ENCODE measurements around the gene GMCL1. TPM values are rescaled to one million over a fixed set of nuclear protein-coding genes. Genes with fewer than 3 reads are reported as not detected.

Gene GMCL1
- total RNA-seq, 6 experiments from 2014 or later, result 5.8 to 11.4 (median 6.8) TPM

- Histone ChIP-seq H3K4me3 (no peak overlapping the region), H3K27ac (no peak overlapping the region), H3K4me1 (peaks cover 0 to 15% (median 0%) of the 10 kb centered on the region in 4 donors), H3K27me3 (no peaks in the 10 kb centered on the region), H3K9me3 (no peaks in the 10 kb centered on the region), H3K36me3 (peaks cover 0 to 54% (median 7%) of the 10 kb centered on the region in 4 donors)
- intact Hi-C loops (cut with DNase I), result no loop called here
- no peak for ATAC-seq
- 93% methylated on average over 2 of the region's 3 CpGs for WGBS (ENCODE audit: insufficient coverage, low coverage, low lambda C conversion rate, missing lambda C conversion rate)
- DNase-seq, result no peak
- TF ChIP-seq CTCF (IDR thresholded peaks at IDR 0.05) (no peak), POLR2A (IDR thresholded peaks at IDR 0.05) (no peak)
Measured at GRCh38 chr2:69923116-69923515, 93.7 kb downstream of the GMCL1 start.

DNA sequence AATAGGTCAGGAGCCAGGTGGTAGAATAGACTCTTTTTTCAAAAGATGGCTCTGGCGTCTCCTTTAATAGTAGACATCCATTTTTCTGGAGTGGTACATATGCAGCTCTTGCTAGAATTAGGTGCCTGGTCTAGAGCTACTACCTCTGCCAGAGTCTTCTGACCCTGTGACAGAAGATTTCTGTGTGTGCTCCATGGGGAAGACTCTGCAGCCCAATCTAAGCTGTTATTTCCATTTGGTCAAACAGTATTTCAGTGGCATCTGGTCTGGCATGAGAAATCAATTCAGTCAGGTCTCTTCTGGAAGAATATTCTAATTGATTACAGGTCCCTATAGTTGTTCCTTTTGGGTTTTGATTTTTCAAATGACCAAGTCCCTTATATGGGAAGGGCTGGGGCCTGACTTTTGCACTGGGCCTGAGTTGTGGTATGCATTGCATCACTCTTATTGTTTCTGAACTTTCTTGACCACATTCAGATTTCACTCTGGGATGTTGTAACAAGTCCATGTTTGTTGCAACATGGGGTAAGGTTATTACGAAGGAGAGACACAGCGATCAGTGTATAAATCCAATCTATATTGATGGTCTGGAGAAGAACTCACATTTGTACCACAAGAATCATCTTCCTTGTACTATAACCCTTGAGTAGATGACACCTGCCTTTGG is 97.5 kb downstream of the GMCL1 start:
- no peaks in the 10 kb centered on the region for H3K27me3 ChIP-seq
- WGBS (ENCODE audit: insufficient coverage, low coverage, low lambda C conversion rate, missing lambda C conversion rate), result 43% methylated on average over 3 of the region's 3 CpGs
- peaks cover 0 to 24% (median 0%) of the 10 kb centered on the region in 4 donors for H3K36me3 ChIP-seq
- peaks cover 0 to 15% (median 0%) of the 10 kb centered on the region in 4 donors for H3K4me1 ChIP-seq
- H3K9me3 ChIP-seq, result no peaks in the 10 kb centered on the region
- DNase-seq (no peak), ATAC-seq (peak; percentile 86 to 94 (median 90))
- peak overlapping the region in 2 of 3 donors; percentile 42 to 81 for H3K27ac ChIP-seq
- TF ChIP-seq POLR2A (IDR thresholded peaks at IDR 0.05) (no peak), CTCF (IDR thresholded peaks at IDR 0.05) (no peak)
- intact Hi-C loops (cut with DNase I), result no loop called here
- no peak overlapping the region for H3K4me3 ChIP-seq

Small RNA genes lying within 50 kb of the gene (small RNA-seq; reads per million reads assigned to genes)
- gene RPL23AP92, result 0 reads per million in 2 experiments

Other genes with a start within 250 kb of the GMCL1 start
- 10 to 100 TPM; 12.7 to 30.5 (median 20.5) TPM for gene AAK1, start 185.9 kb upstream of the GMCL1 start, total RNA-seq
- gene ANXA4, start 87.5 kb upstream of the GMCL1 start, total RNA-seq, result 100 to 1,000 TPM in 3 of 6 experiments, 10 to 100 TPM in 3; 53.5 to 173 (median 92.1) TPM
- 10 to 100 TPM; 12.1 to 37.7 (median 17.2) TPM for gene SNRNP27, start 64.3 kb downstream of the GMCL1 start, total RNA-seq
- gene MXD1, start 85.4 kb downstream of the GMCL1 start, total RNA-seq, result 10 to 100 TPM in 1 of 6 experiments, 1 to 10 TPM in 5; 3.5 to 13.1 (median 4.3) TPM
- under 1 TPM; 0.31 to 0.98 (median 0.59) TPM for gene ASPRV1, start 132.0 kb downstream of the GMCL1 start, total RNA-seq

All from right lobe of liver (tissue), 6 donors.